ENCODE data around the gene SENP6. TPM values are rescaled to one million over a fixed set of nuclear protein-coding genes. Genes with fewer than 3 reads are reported as not detected.
"Not testable (repeated sequence)": the region's sequence is repeated elsewhere in the genome, so short reads cannot be mapped to it uniquely, and the experiment has no call there.

SENP6 gene
- total and polyA plus RNA-seq, 12 donors: 43.0 to 98.5 (median 76.6) TPM

- no peak for DNase-seq
- Histone ChIP-seq H3K36me3 (replicated peaks in 1 of 2) (no peaks in the 10 kb centered on the region), H3K9me3 (replicated peaks in 1 of 3) (peaks cover 0 to 7% (median 0%) of the 10 kb centered on the region in 3 donors), H3K4me3 (no peak overlapping the region), H3K27ac (no peak overlapping the region), H3K27me3 (no peaks in the 10 kb centered on the region), H3K4me1 (replicated peaks in 1 of 2) (no peaks in the 10 kb centered on the region)
- WGBS, 4 donors: 0 to 70% (median 31%) methylated on average over 1 of the region's 1 CpG
- TF ChIP-seq POLR2A (IDR thresholded peaks at IDR 0.05) (no peak), CTCF (IDR thresholded peaks at IDR 0.05) (peak in 1 of 6 experiments; percentile 6)
- intact Hi-C loops (cut with DNase I): no loop called here
Measured at GRCh38 chr6:75563032-75563431, 38.6 kb upstream of the SENP6 start.

- Histone ChIP-seq H3K27ac (no peak overlapping the region), H3K9me3 (replicated peaks in 1 of 3) (peaks cover 0 to 7% (median 0%) of the 10 kb centered on the region in 3 donors), H3K27me3 (no peaks in the 10 kb centered on the region), H3K4me1 (replicated peaks in 1 of 2) (no peaks in the 10 kb centered on the region), H3K4me3 (no peak overlapping the region), H3K36me3 (replicated peaks in 1 of 2) (no peaks in the 10 kb centered on the region)
- intact Hi-C loops (cut with DNase I): no loop called here
- no peak for TF ChIP-seq POLR2A (IDR thresholded peaks at IDR 0.05)
- TF ChIP-seq CTCF (IDR thresholded peaks at IDR 0.05): no peak
- no peak for DNase-seq
- 94 to 100% (median 99%) methylated on average over 2 of the region's 2 CpGs for WGBS, 4 donors
Measured at GRCh38 chr6:75566137-75566767, 35.4 kb upstream of the SENP6 start.

- no peak for DNase-seq
- Histone ChIP-seq H3K27me3 (no peaks in the 10 kb centered on the region), H3K27ac (no peak overlapping the region), H3K4me1 (replicated peaks in 1 of 2) (no peaks in the 10 kb centered on the region), H3K9me3 (replicated peaks in 1 of 3) (peaks cover 0 to 7% (median 0%) of the 10 kb centered on the region in 3 donors), H3K4me3 (no peak overlapping the region), H3K36me3 (replicated peaks in 1 of 2) (no peaks in the 10 kb centered on the region)
- TF ChIP-seq POLR2A (IDR thresholded peaks at IDR 0.05): no peak
- WGBS, 4 donors: 87 to 100% (median 90%) methylated on average over 1 to 6 of the region's 6 CpGs
- intact Hi-C loops (cut with DNase I): no loop called here
Measured at GRCh38 chr6:75568100-75568499, 33.6 kb upstream of the SENP6 start.

- WGBS, 4 donors: 48 to 63% (median 61%) methylated on average over 2 to 3 of the region's 3 CpGs
- TF ChIP-seq CTCF (IDR thresholded peaks at IDR 0.05) (no peak), POLR2A (IDR thresholded peaks at IDR 0.05) (no peak)
- no peaks in the 10 kb centered on the region for H3K27me3 ChIP-seq
- H3K36me3 ChIP-seq (replicated peaks in 1 of 2): no peaks in the 10 kb centered on the region
- H3K27ac ChIP-seq: no peak overlapping the region
- no peak for DNase-seq
- H3K4me1 ChIP-seq (replicated peaks in 1 of 2): no peaks in the 10 kb centered on the region
- no peak overlapping the region for H3K4me3 ChIP-seq
- peaks cover 0 to 7% (median 0%) of the 10 kb centered on the region in 3 donors for H3K9me3 ChIP-seq (replicated peaks in 1 of 3)
- intact Hi-C loops (cut with DNase I): no loop called here
Measured at GRCh38 chr6:75568965-75569364, 32.7 kb upstream of the SENP6 start.

- H3K27me3 ChIP-seq; DNase-seq; H3K4me3 ChIP-seq; H3K27ac ChIP-seq; H3K9me3 ChIP-seq (replicated peaks in 1 of 3); H3K4me1 ChIP-seq (replicated peaks in 1 of 2); H3K36me3 ChIP-seq (replicated peaks in 1 of 2); intact Hi-C loops (cut with DNase I): not testable (repeated sequence)
- WGBS, 4 donors: 91 to 96% (median 91%) methylated on average over 6 of the region's 6 CpGs
Measured at GRCh38 chr6:75570671-75571070, 31.0 kb upstream of the SENP6 start.
